Omental fat pad (tissue), 4 donors: Measurements from ENCODE around the gene KIN. TPM values are rescaled to one million over a fixed set of nuclear protein-coding genes. Genes with fewer than 3 reads are reported as not detected.

Experiments used
- ATAC-seq: fragments of 150-250 bp; one replicate; pipeline ENCODE4 v1.9.1; 2016; ENCODE audit warnings: mild to moderate bottlenecking, moderate library complexity; ENCODE audit not compliant: low FRiP score
- DNase-seq: peaks from one replicate; pipeline ENCODE4 v3.0.0-alpha.2; 2019; ENCODE audit warnings: low spot score
- total RNA-seq, 4 donors: library from RNA; depleted of rRNA; stranded (reverse); fragments of >200 nt; gene quantifications; one replicate each; pipeline ENCODE4 v1.1.0, GENCODE V29; 2016
- TF ChIP-seq, protein P1 (sequence below), 3 donors: fragments of 450-650 bp; IDR thresholded peaks; one replicate each; pipeline ENCODE4 v1.5.1; 2016 to 2017; ENCODE audit warnings: antibody characterized with exemption in 3 of 3, mild to moderate bottlenecking in 3 of 3, moderate library complexity in 2 of 3

The KIN gene
- total RNA-seq, 4 donors from 2014 or later, result 3.6 to 8.7 (median 7.3) TPM

DNA sequence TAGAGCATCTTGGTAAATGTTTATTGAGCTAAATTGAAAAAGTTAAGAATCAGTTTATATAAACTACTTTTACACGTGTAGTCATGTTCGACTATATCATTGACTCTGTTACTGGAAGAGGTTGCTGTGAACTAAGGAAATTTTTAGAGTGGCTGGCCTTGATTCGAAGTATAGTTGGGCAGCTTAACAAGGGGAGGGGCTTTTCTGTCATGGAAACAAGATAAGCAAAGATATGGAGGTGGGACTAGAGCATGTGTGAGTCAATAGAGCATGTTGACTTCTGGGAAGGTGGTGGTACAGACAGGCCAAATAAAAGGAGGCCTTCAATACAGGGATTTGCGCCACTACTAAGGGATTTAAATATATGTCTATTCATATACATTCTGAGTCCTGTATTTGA, 7.8 kb upstream of the KIN start:
- TF ChIP-seq, protein P1, sequence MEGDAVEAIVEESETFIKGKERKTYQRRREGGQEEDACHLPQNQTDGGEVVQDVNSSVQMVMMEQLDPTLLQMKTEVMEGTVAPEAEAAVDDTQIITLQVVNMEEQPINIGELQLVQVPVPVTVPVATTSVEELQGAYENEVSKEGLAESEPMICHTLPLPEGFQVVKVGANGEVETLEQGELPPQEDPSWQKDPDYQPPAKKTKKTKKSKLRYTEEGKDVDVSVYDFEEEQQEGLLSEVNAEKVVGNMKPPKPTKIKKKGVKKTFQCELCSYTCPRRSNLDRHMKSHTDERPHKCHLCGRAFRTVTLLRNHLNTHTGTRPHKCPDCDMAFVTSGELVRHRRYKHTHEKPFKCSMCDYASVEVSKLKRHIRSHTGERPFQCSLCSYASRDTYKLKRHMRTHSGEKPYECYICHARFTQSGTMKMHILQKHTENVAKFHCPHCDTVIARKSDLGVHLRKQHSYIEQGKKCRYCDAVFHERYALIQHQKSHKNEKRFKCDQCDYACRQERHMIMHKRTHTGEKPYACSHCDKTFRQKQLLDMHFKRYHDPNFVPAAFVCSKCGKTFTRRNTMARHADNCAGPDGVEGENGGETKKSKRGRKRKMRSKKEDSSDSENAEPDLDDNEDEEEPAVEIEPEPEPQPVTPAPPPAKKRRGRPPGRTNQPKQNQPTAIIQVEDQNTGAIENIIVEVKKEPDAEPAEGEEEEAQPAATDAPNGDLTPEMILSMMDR (IDR thresholded peaks at IDR 0.05), result no peak
- DNase-seq, result no peak
- peak; percentile 77 for ATAC-seq

DNA sequence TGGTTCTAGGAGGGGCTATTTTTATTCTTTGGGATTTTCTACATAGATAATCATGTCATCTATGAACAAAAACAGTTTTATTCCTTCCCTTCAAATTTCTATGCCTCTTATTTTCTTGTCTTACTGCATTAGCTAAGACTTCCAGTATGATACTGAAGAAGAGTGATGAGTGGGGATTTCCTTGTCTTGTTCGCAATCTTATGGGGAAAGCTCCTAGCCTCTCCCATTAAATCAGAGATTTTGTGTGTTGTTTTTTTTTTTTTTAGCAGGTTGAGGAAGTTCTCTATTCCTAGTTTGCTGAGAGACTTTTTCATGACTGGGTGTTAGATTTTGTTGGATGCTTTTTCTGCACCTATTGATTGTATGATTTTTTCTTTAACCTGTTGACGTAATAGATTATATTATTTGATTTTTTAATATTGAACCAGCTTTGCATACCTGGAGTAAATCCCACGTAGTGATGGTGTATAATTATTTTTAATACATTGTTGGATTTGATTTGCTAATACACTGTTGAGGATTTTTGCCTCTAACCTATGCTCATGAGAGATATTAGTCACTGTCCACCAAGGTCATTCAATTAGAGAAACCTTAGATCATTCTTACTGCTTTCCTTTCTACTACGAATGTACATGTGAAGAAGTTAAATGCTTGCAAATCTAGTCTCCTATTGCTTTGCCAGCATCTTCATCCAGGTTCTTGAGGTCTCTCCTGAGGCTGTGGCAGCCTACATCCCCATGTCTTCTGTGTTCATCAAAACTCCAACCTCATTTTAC, 6.6 kb upstream of the KIN start:
- TF ChIP-seq, protein P1 (IDR thresholded peaks at IDR 0.05), result no peak
- no peak for DNase-seq
- ATAC-seq, result no peak

DNA sequence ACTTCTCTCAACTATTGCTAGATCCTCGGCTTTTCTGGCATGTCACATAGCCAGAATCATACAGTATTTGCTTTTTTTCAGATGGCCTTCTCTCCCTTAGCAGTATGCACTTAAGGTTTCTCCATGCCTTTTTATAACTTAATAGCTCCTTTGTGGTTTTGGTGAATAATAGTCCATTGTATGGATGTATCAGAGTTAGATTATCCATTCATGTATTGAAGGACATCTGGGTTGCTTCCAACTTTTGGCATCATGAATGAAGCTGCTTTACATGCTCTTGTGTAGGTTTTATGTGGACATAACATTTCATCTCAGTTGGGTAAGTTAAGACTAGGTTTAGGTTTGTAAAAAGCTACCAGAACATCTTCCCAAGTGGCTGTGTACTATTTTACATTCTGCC, 4.7 kb upstream of the KIN start:
- ATAC-seq (no peak), DNase-seq (no peak)
- TF ChIP-seq, protein P1 (IDR thresholded peaks at IDR 0.05), result no peak

GRCh38 chr10:7789390-7789789, 1.6 kb upstream of the KIN start:
- DNase-seq (no peak), ATAC-seq (no peak)
- TF ChIP-seq, protein P1 (IDR thresholded peaks at IDR 0.05), result no peak

GRCh38 chr10:7788639-7789286, 970 bp upstream of the KIN start:
- ATAC-seq, result peak; percentile 1

GRCh38 chr10:7787150-7787856, 490 bp downstream of the KIN start:
- ATAC-seq, result peak; percentile 38
- TF ChIP-seq, protein P1 (IDR thresholded peaks at IDR 0.05), result no peak
- no peak for DNase-seq

More at GRCh38 chr10:7788639-7789286, 970 bp upstream of the KIN start:
- TF ChIP-seq, protein P1 (IDR thresholded peaks at IDR 0.05), result no peak
- no peak for DNase-seq
